Natural killer cell (primary cell): ENCODE results near the gene CCDC93. TPM values are rescaled to one million over a fixed set of nuclear protein-coding genes. Genes with fewer than 3 reads are reported as not detected.

Source experiments
- ATAC-seq, 3 donors: fragments of 150-1000 bp in 2 of 3; fragments of 200-7000 bp in 1 of 3; cut with Tn5 transposase; 1 replicate in 1 of 3; 2 replicates in 2 of 3; pipeline ENCODE4 v1.10.0; 2021; ENCODE audit warnings: mild to moderate bottlenecking in 2 of 3, moderate library complexity in 2 of 3
- DNase-seq, 2 donors: peaks; one replicate each; pipeline versions ENCODE4 v3.0.0 to v3.0.0-alpha.2; 2013 to 2021; ENCODE audit warnings: mixed read lengths in 1 of 2
- H3K27ac ChIP-seq: one replicate; pipeline ENCODE4 v1.5.1; 2013; ENCODE audit warnings: mild to moderate bottlenecking, low read length
- H3K27me3 ChIP-seq: one replicate; pipeline ENCODE4 v1.6.1; 2013; ENCODE audit warnings: low read length; ENCODE audit not compliant: control insufficient read depth, insufficient read depth
- H3K36me3 ChIP-seq: one replicate; pipeline ENCODE4 v1.6.1; 2013; ENCODE audit warnings: low read length; ENCODE audit not compliant: control insufficient read depth, insufficient read depth
- H3K4me1 ChIP-seq: one replicate; pipeline ENCODE4 v1.6.1; 2013; ENCODE audit warnings: low read length; ENCODE audit not compliant: control insufficient read depth, insufficient read depth
- H3K4me3 ChIP-seq: one replicate; pipeline ENCODE4 v1.5.1; 2013; ENCODE audit warnings: low read length
- H3K9me3 ChIP-seq: one replicate; pipeline ENCODE4 v1.6.1; 2013; ENCODE audit warnings: low read length; ENCODE audit not compliant: control insufficient read depth, insufficient read depth
- H3K27ac Mint-ChIP-seq, 2 donors: one replicate each; pipeline ENCODE4 v1.8.0; 2022; ENCODE audit warnings: mild to moderate bottlenecking in 2 of 2, mixed read lengths in 2 of 2, moderate library complexity in 1 of 2
- H3K27me3 Mint-ChIP-seq, 2 donors: one replicate each; pipeline ENCODE4 v1.8.0; 2022; ENCODE audit warnings: low read depth in 2 of 2, mixed read lengths in 2 of 2
- H3K36me3 Mint-ChIP-seq: one replicate; pipeline ENCODE4 v1.8.0; 2022; ENCODE audit warnings: mixed read lengths
- H3K4me1 Mint-ChIP-seq, 2 donors: one replicate each; pipeline ENCODE4 v1.8.0; 2022; ENCODE audit warnings: mixed read lengths in 2 of 2
- H3K4me3 Mint-ChIP-seq: one replicate; pipeline ENCODE4 v1.8.0; 2022; ENCODE audit warnings: mild to moderate bottlenecking, moderate library complexity, mixed read lengths
- H3K9me3 Mint-ChIP-seq, 2 donors: one replicate each; pipeline ENCODE4 v1.8.0; 2022; ENCODE audit warnings: mixed read lengths in 2 of 2
- CTCF ChIP-seq: fragments of 200-600 bp; IDR thresholded peaks from one replicate; pipeline ENCODE4 v1.8.0; 2022; ENCODE audit warnings: antibody characterized with exemption
- WGBS: methylation state at CpG from one replicate; pipeline ENCODE4 v1.1.7; 2013; ENCODE audit warnings: missing lambda C conversion rate; ENCODE audit not compliant: insufficient coverage; 5-methylcytosine and 5-hydroxymethylcytosine counted together
- intact Hi-C: fragments of 100-400 bp; cut with micrococcal nuclease; formaldehyde crosslinking; loops from one replicate; pipeline ENCODE4 v1.14.2; 2022
- total RNA-seq, 4 donors: library from RNA; stranded (reverse); fragments of 120-200 nt in 1 of 4; gene quantifications; one replicate each; pipeline versions ENCODE4 v1.2.3 to v1.2.4, GENCODE V29; 2013 to 2022

Gene CCDC93
- total RNA-seq, 3 donors from 2014 or later (not counting 1 experiment from before 2014, with no cell fraction given): 58.6 to 68.6 (median 67.4) TPM

GRCh38 chr2:117935954-117936353, 77.9 kb downstream of the CCDC93 start:
- 0% methylated on average over 1 of the region's 1 CpG for WGBS
- Mint-ChIP-seq H3K4me1 (peaks cover 26 to 28% of the 10 kb centered on the region in 2 donors), H3K4me3 (no peak overlapping the region), H3K36me3 (peaks cover 57% of the 10 kb centered on the region), H3K27me3 (no peaks in the 10 kb centered on the region), H3K27ac (no peak overlapping the region), H3K9me3 (no peaks in the 10 kb centered on the region)
- H3K36me3 ChIP-seq: peaks cover 80% of the 10 kb centered on the region
- H3K27ac ChIP-seq: no peak overlapping the region
- no peak for DNase-seq
- no peaks in the 10 kb centered on the region for H3K27me3 ChIP-seq
- intact Hi-C loops: no loop called here
- H3K9me3 ChIP-seq: no peaks in the 10 kb centered on the region
- ATAC-seq: no peak
- no peak for TF ChIP-seq CTCF
- H3K4me1 ChIP-seq: peaks cover 17% of the 10 kb centered on the region
- no peak overlapping the region for H3K4me3 ChIP-seq

- Mint-ChIP-seq H3K4me3 (no peak overlapping the region), H3K27me3 (no peaks in the 10 kb centered on the region), H3K9me3 (no peaks in the 10 kb centered on the region), H3K27ac (no peak overlapping the region), H3K36me3 (peaks cover 52% of the 10 kb centered on the region), H3K4me1 (peaks cover 31 to 33% of the 10 kb centered on the region in 2 donors)
- no peak overlapping the region for H3K4me3 ChIP-seq
- H3K27me3 ChIP-seq: no peaks in the 10 kb centered on the region
- H3K36me3 ChIP-seq: peaks cover 76% of the 10 kb centered on the region
- no peak overlapping the region for H3K27ac ChIP-seq
- WGBS: 96% methylated on average over 5 of the region's 5 CpGs
- no peaks in the 10 kb centered on the region for H3K9me3 ChIP-seq
- intact Hi-C loops: no loop called here
- ATAC-seq (no peak), DNase-seq (no peak)
- H3K4me1 ChIP-seq: peaks cover 18% of the 10 kb centered on the region
- TF ChIP-seq CTCF: no peak
Observed at GRCh38 chr2:117935456-117935855, 78.4 kb downstream of the CCDC93 start.

- Mint-ChIP-seq H3K4me3 (no peak overlapping the region), H3K27me3 (no peaks in the 10 kb centered on the region), H3K27ac (no peak overlapping the region), H3K4me1 (peaks cover 42 to 45% of the 10 kb centered on the region in 2 donors), H3K9me3 (no peaks in the 10 kb centered on the region), H3K36me3 (peaks cover 37% of the 10 kb centered on the region)
- DNase-seq: no peak
- WGBS: 75% methylated on average over 5 of the region's 5 CpGs
- no peak overlapping the region for H3K4me3 ChIP-seq
- peaks cover 30% of the 10 kb centered on the region for H3K4me1 ChIP-seq
- H3K27me3 ChIP-seq: no peaks in the 10 kb centered on the region
- no peak overlapping the region for H3K27ac ChIP-seq
- no peak for TF ChIP-seq CTCF
- H3K9me3 ChIP-seq: no peaks in the 10 kb centered on the region
- ATAC-seq: no peak
- peaks cover 68% of the 10 kb centered on the region for H3K36me3 ChIP-seq
- intact Hi-C loops: no loop called here
Observed at GRCh38 chr2:117933884-117934354, 80.0 kb downstream of the CCDC93 start.

GRCh38 chr2:117931978-117932377, 81.9 kb downstream of the CCDC93 start:
- H3K36me3 Mint-ChIP-seq: peaks cover 43% of the 10 kb centered on the region
- peaks cover 30% of the 10 kb centered on the region for H3K4me1 ChIP-seq
- H3K4me3 Mint-ChIP-seq: peak overlapping the region; percentile 68
- ATAC-seq (peak in 2 of 3 donors; percentile 48 to 49), DNase-seq (no peak)
- intact Hi-C loops: loop anchor here (2.0 kb wide), 1 partner anchor 117 kb away; the partner anchor contains the start of gene DDX18
- H3K4me3 ChIP-seq: no peak overlapping the region
- peak overlapping the region; percentile 80 to 82 for H3K27ac Mint-ChIP-seq
- no peaks in the 10 kb centered on the region for H3K27me3 ChIP-seq
- H3K27ac ChIP-seq: no peak overlapping the region
- H3K9me3 Mint-ChIP-seq: no peaks in the 10 kb centered on the region
- TF ChIP-seq CTCF: no peak
- no peaks in the 10 kb centered on the region for H3K9me3 ChIP-seq
- peaks cover 42 to 51% of the 10 kb centered on the region in 2 donors for H3K4me1 Mint-ChIP-seq
- no peaks in the 10 kb centered on the region for H3K27me3 Mint-ChIP-seq
- 74% methylated on average over 7 of the region's 7 CpGs for WGBS
- H3K36me3 ChIP-seq: peaks cover 52% of the 10 kb centered on the region
